ENCODE data around the gene GNAT3.

Gene GNAT3

GRCh38 chr7:80529362-80529761, 17.5 kb upstream of the GNAT3 start:
- Histone ChIP-seq H2AFZ (ENCODE audit: low read length) (no peak overlapping the region), H3K4ac (ENCODE audit: low read length) (no peak overlapping the region), H3K18ac (ENCODE audit: low read length) (no peak overlapping the region), H2BK120ac (ENCODE audit: low read depth, low read length) (no peak overlapping the region), H3K9me3 (replicated peaks in 1 of 2; ENCODE audit: control insufficient read depth in 2 of 2, insufficient read depth in 1 of 2, low read depth in 1 of 2, low read length in 2 of 2) (peaks cover 0 to 9% of the 10 kb centered on the region in 2 donors), H2BK12ac (ENCODE audit: low read length) (no peak overlapping the region), H3K27me3 (ENCODE audit: control insufficient read depth in 3 of 3, insufficient read depth in 3 of 3, low read depth in 1 of 3, low read length in 3 of 3) (peaks cover 0 to 10% (median 0%) of the 10 kb centered on the region in 3 experiments), H4K91ac (ENCODE audit: low read depth, low read length, poor library complexity) (no peak overlapping the region), H3K14ac (ENCODE audit: low read length) (no peak overlapping the region), H2BK5ac (ENCODE audit: low read length) (no peak overlapping the region), H3K23ac (ENCODE audit: low read depth, low read length, poor library complexity) (no peak overlapping the region), H3K36me3 (replicated peaks in 1 of 2; ENCODE audit: control insufficient read depth in 2 of 2, insufficient read depth in 2 of 2, low read length in 2 of 2) (no peaks in the 10 kb centered on the region), H2BK15ac (ENCODE audit: low read length) (no peak overlapping the region), H3K4me3 (ENCODE audit: low read length in 2 of 2) (no peak overlapping the region), H4K8ac (ENCODE audit: low read depth, low read length) (no peak overlapping the region), H3K27ac (replicated peaks; ENCODE audit: low read length) (no peak overlapping the region), H3K9ac (ENCODE audit: low read depth, low read length, poor library complexity) (no peak overlapping the region), H3K4me1 (ENCODE audit: control insufficient read depth in 2 of 2, insufficient read depth in 1 of 2, low read depth in 1 of 2, low read length in 2 of 2) (peaks cover 0 to 3% of the 10 kb centered on the region in 2 donors), H3K4me2 (ENCODE audit: insufficient read depth, low read length, poor library complexity, severe bottlenecking) (no peak overlapping the region), H2AK5ac (ENCODE audit: low read depth, low read length) (no peak overlapping the region), H3K79me1 (ENCODE audit: low read depth, low read length) (no peaks in the 10 kb centered on the region)
- no peak for DNase-seq (ENCODE audit: low spot score)
- WGBS, 2 donors (ENCODE audit: extremely low coverage in 2 of 2, insufficient read length in 2 of 2, insufficient replicate concordance in 1 of 2), result no CpG with 5 or more reads among the region's 4 CpGs

DNA sequence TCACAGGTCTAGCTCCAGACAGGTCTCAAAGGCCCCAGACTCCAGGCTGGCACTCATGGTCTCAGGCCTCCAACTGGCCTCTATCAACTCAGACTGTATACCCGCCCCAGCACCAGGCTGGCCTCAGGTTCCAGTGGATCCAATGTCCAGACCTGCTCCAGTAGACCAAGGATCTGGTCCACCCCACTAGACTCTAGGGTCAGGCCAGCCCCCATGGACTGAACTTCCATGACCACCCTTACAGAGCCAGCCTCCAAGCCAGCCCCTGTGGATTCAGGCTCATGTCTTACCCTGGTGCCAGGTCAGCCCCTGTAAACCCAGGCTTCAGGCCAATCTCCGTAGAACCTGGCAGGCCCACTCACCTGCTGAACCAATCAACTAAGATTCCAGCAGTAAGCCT, 16.8 kb upstream of the GNAT3 start:
- H4K91ac ChIP-seq (ENCODE audit: low read depth, low read length, poor library complexity), result no peak overlapping the region
- no peak overlapping the region for H3K27ac ChIP-seq (replicated peaks; ENCODE audit: low read length)
- H3K9me3 ChIP-seq (replicated peaks in 1 of 2; ENCODE audit: control insufficient read depth in 2 of 2, insufficient read depth in 1 of 2, low read depth in 1 of 2, low read length in 2 of 2), result peaks cover 0 to 9% of the 10 kb centered on the region in 2 donors
- DNase-seq (ENCODE audit: low spot score), result no peak
- peaks cover 0 to 3% of the 10 kb centered on the region in 2 donors for H3K4me1 ChIP-seq (ENCODE audit: control insufficient read depth in 2 of 2, insufficient read depth in 1 of 2, low read depth in 1 of 2, low read length in 2 of 2)
- no peak overlapping the region for H2BK15ac ChIP-seq (ENCODE audit: low read length)
- peak overlapping the region; percentile 32 for H2BK5ac ChIP-seq (ENCODE audit: low read length)
- H2AFZ ChIP-seq (ENCODE audit: low read length), result no peak overlapping the region
- H3K4ac ChIP-seq (ENCODE audit: low read length), result no peak overlapping the region
- no CpG with 5 or more reads among the region's 2 CpGs for WGBS, 2 donors (ENCODE audit: extremely low coverage in 2 of 2, insufficient read length in 2 of 2, insufficient replicate concordance in 1 of 2)
- H3K23ac ChIP-seq (ENCODE audit: low read depth, low read length, poor library complexity), result no peak overlapping the region
- H3K4me2 ChIP-seq (ENCODE audit: insufficient read depth, low read length, poor library complexity, severe bottlenecking), result no peak overlapping the region
- H2BK120ac ChIP-seq (ENCODE audit: low read depth, low read length), result no peak overlapping the region
- no peaks in the 10 kb centered on the region for H3K79me1 ChIP-seq (ENCODE audit: low read depth, low read length)
- H2BK12ac ChIP-seq (ENCODE audit: low read length), result no peak overlapping the region
- no peak overlapping the region for H3K18ac ChIP-seq (ENCODE audit: low read length)
- no peak overlapping the region for H3K4me3 ChIP-seq (ENCODE audit: low read length in 2 of 2)
- peaks cover 0 to 10% (median 0%) of the 10 kb centered on the region in 3 experiments for H3K27me3 ChIP-seq (ENCODE audit: control insufficient read depth in 3 of 3, insufficient read depth in 3 of 3, low read depth in 1 of 3, low read length in 3 of 3)
- H3K36me3 ChIP-seq (replicated peaks in 1 of 2; ENCODE audit: control insufficient read depth in 2 of 2, insufficient read depth in 2 of 2, low read length in 2 of 2), result no peaks in the 10 kb centered on the region
- no peak overlapping the region for H3K14ac ChIP-seq (ENCODE audit: low read length)
- no peak overlapping the region for H3K9ac ChIP-seq (ENCODE audit: low read depth, low read length, poor library complexity)
- no peak overlapping the region for H4K8ac ChIP-seq (ENCODE audit: low read depth, low read length)
- H2AK5ac ChIP-seq (ENCODE audit: low read depth, low read length), result no peak overlapping the region

DNA sequence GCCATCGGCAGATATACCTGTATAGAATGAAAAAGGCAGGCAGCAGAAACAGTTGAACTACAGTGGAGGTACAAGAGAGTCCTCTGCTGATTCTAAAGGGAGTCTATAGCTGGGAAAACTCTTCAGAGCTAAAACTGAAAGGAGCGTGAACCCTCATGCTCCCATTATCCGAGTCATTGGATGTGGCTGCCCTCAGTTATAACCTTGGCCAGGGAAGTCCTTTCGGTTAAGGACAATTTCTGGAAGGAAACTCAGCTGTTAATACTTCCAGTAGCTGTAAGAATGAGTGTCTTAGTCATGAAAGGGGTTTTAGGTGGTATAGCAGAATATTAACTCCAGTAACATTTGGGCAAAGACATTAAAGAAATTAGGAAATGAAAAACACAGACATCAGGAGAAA, 14.6 kb upstream of the GNAT3 start:
- no peaks in the 10 kb centered on the region for H3K79me1 ChIP-seq (ENCODE audit: low read depth, low read length)
- no peak overlapping the region for H3K23ac ChIP-seq (ENCODE audit: low read depth, low read length, poor library complexity)
- no peak overlapping the region for H3K27ac ChIP-seq (replicated peaks; ENCODE audit: low read length)
- H3K27me3 ChIP-seq (ENCODE audit: control insufficient read depth in 3 of 3, insufficient read depth in 3 of 3, low read depth in 1 of 3, low read length in 3 of 3), result peaks cover 0 to 10% (median 0%) of the 10 kb centered on the region in 3 experiments
- H3K18ac ChIP-seq (ENCODE audit: low read length), result no peak overlapping the region
- DNase-seq (ENCODE audit: low spot score), result no peak
- H3K14ac ChIP-seq (ENCODE audit: low read length), result no peak overlapping the region
- H2BK12ac ChIP-seq (ENCODE audit: low read length), result no peak overlapping the region
- no peak overlapping the region for H2AK5ac ChIP-seq (ENCODE audit: low read depth, low read length)
- H3K9me3 ChIP-seq (replicated peaks in 1 of 2; ENCODE audit: control insufficient read depth in 2 of 2, insufficient read depth in 1 of 2, low read depth in 1 of 2, low read length in 2 of 2), result no peaks in the 10 kb centered on the region
- no peak overlapping the region for H2AFZ ChIP-seq (ENCODE audit: low read length)
- H3K4me2 ChIP-seq (ENCODE audit: insufficient read depth, low read length, poor library complexity, severe bottlenecking), result no peak overlapping the region
- no peak overlapping the region for H2BK15ac ChIP-seq (ENCODE audit: low read length)
- no peak overlapping the region for H2BK120ac ChIP-seq (ENCODE audit: low read depth, low read length)
- H2BK5ac ChIP-seq (ENCODE audit: low read length), result no peak overlapping the region
- H3K36me3 ChIP-seq (replicated peaks in 1 of 2; ENCODE audit: control insufficient read depth in 2 of 2, insufficient read depth in 2 of 2, low read length in 2 of 2), result no peaks in the 10 kb centered on the region
- no peak overlapping the region for H4K8ac ChIP-seq (ENCODE audit: low read depth, low read length)
- WGBS, 2 donors (ENCODE audit: extremely low coverage in 2 of 2, insufficient read length in 2 of 2, insufficient replicate concordance in 1 of 2), result no CpG with 5 or more reads among the region's 4 CpGs
- no peak overlapping the region for H3K9ac ChIP-seq (ENCODE audit: low read depth, low read length, poor library complexity)
- H3K4me1 ChIP-seq (ENCODE audit: control insufficient read depth in 2 of 2, insufficient read depth in 1 of 2, low read depth in 1 of 2, low read length in 2 of 2), result no peaks in the 10 kb centered on the region
- no peak overlapping the region for H3K4me3 ChIP-seq (ENCODE audit: low read length in 2 of 2)
- no peak overlapping the region for H3K4ac ChIP-seq (ENCODE audit: low read length)
- no peak overlapping the region for H4K91ac ChIP-seq (ENCODE audit: low read depth, low read length, poor library complexity)

DNA sequence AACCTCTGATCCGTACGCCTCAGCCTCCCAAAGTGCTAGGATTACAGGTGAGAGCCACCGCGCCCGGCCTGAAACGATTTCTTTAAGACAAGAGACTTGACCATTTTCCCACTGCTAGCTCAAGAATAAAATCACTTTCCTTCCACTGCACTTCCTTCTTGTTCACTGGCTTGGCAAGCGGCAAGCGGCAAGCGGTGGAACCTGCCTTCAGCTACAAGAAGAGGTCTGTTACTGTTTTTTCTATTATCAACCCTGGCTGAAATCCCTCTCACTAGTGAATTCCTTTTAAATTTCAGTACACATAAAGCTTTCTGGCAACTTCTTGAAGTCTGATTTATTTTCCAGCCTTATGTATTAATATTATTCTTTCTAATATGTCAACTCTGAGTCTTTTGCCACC, 12.8 kb upstream of the GNAT3 start:
- no peak overlapping the region for H2BK120ac ChIP-seq (ENCODE audit: low read depth, low read length)
- H3K4ac ChIP-seq (ENCODE audit: low read length), result no peak overlapping the region
- H3K4me3 ChIP-seq (ENCODE audit: low read length in 2 of 2), result no peak overlapping the region
- no peak overlapping the region for H2AK5ac ChIP-seq (ENCODE audit: low read depth, low read length)
- H2BK5ac ChIP-seq (ENCODE audit: low read length), result no peak overlapping the region
- no peak overlapping the region for H3K14ac ChIP-seq (ENCODE audit: low read length)
- H3K27ac ChIP-seq (replicated peaks; ENCODE audit: low read length), result no peak overlapping the region
- no peaks in the 10 kb centered on the region for H3K36me3 ChIP-seq (replicated peaks in 1 of 2; ENCODE audit: control insufficient read depth in 2 of 2, insufficient read depth in 2 of 2, low read length in 2 of 2)
- H3K4me2 ChIP-seq (ENCODE audit: insufficient read depth, low read length, poor library complexity, severe bottlenecking), result no peak overlapping the region
- peaks cover 0 to 7% (median 0%) of the 10 kb centered on the region in 3 experiments for H3K27me3 ChIP-seq (ENCODE audit: control insufficient read depth in 3 of 3, insufficient read depth in 3 of 3, low read depth in 1 of 3, low read length in 3 of 3)
- no peaks in the 10 kb centered on the region for H3K9me3 ChIP-seq (replicated peaks in 1 of 2; ENCODE audit: control insufficient read depth in 2 of 2, insufficient read depth in 1 of 2, low read depth in 1 of 2, low read length in 2 of 2)
- no peak for DNase-seq (ENCODE audit: low spot score)
- no peak overlapping the region for H4K91ac ChIP-seq (ENCODE audit: low read depth, low read length, poor library complexity)
- H3K9ac ChIP-seq (ENCODE audit: low read depth, low read length, poor library complexity), result no peak overlapping the region
- no peak overlapping the region for H2BK15ac ChIP-seq (ENCODE audit: low read length)
- no peak overlapping the region for H3K23ac ChIP-seq (ENCODE audit: low read depth, low read length, poor library complexity)
- H2AFZ ChIP-seq (ENCODE audit: low read length), result no peak overlapping the region
- WGBS, 2 donors (ENCODE audit: extremely low coverage in 2 of 2, insufficient read length in 2 of 2, insufficient replicate concordance in 1 of 2), result no CpG with 5 or more reads among the region's 9 CpGs
- no peak overlapping the region for H4K8ac ChIP-seq (ENCODE audit: low read depth, low read length)
- no peaks in the 10 kb centered on the region for H3K79me1 ChIP-seq (ENCODE audit: low read depth, low read length)
- H3K4me1 ChIP-seq (ENCODE audit: control insufficient read depth in 2 of 2, insufficient read depth in 1 of 2, low read depth in 1 of 2, low read length in 2 of 2), result no peaks in the 10 kb centered on the region
- no peak overlapping the region for H3K18ac ChIP-seq (ENCODE audit: low read length)
- H2BK12ac ChIP-seq (ENCODE audit: low read length), result no peak overlapping the region

Data from neuronal stem cell (in vitro differentiated cells).